ENCODE results near the gene RPL13A. TPM values are rescaled to one million over a fixed set of nuclear protein-coding genes. Genes with fewer than 3 reads are reported as not detected.
"Not testable (repeated sequence)": the region's sequence is repeated elsewhere in the genome, so short reads cannot be mapped to it uniquely, and the experiment has no call there.

The RPL13A gene
- total RNA-seq, 1 donor from 2014 or later: 2,737 TPM

GRCh38 chr19:49459388-49459787, 28.0 kb upstream of the RPL13A start:
- TF ChIP-seq, protein P1, sequence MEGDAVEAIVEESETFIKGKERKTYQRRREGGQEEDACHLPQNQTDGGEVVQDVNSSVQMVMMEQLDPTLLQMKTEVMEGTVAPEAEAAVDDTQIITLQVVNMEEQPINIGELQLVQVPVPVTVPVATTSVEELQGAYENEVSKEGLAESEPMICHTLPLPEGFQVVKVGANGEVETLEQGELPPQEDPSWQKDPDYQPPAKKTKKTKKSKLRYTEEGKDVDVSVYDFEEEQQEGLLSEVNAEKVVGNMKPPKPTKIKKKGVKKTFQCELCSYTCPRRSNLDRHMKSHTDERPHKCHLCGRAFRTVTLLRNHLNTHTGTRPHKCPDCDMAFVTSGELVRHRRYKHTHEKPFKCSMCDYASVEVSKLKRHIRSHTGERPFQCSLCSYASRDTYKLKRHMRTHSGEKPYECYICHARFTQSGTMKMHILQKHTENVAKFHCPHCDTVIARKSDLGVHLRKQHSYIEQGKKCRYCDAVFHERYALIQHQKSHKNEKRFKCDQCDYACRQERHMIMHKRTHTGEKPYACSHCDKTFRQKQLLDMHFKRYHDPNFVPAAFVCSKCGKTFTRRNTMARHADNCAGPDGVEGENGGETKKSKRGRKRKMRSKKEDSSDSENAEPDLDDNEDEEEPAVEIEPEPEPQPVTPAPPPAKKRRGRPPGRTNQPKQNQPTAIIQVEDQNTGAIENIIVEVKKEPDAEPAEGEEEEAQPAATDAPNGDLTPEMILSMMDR (IDR thresholded peaks at IDR 0.05): no peak
- no peak overlapping the region for H3K27ac ChIP-seq
- intact Hi-C loops (cut with DNase I): no loop called here
- no peaks in the 10 kb centered on the region for H3K27me3 ChIP-seq
- no peak overlapping the region for H3K4me3 ChIP-seq
- H3K36me3 ChIP-seq: peaks cover 7 to 9% of the 10 kb centered on the region in 2 donors
- no peak for DNase-seq (ENCODE audit: low spot score in 2 of 2)
- H3K4me1 ChIP-seq: no peaks in the 10 kb centered on the region
- H3K9me3 ChIP-seq: no peaks in the 10 kb centered on the region

DNA sequence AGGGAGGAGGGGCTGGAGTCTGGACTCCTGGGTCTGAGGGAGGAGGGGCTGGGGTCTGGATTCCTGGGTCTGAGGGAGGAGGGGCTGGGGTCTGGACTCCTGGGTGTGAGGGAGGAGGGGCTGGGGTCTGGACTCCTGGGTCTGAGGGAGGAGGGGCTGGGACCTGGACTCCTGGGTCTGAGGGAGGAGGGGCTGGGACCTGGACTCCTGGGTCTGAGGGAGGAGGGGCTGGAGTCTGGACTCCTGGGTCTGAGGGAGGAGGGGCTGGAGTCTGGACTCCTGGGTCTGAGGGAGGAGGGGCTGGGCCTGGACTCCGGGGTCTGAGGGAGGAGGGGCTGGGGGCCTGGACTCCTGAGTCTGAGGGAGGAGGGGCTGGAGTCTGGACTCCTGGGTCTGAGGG, 26.3 kb upstream of the RPL13A start:
- H3K9me3 ChIP-seq; H3K4me3 ChIP-seq; H3K27me3 ChIP-seq; DNase-seq (ENCODE audit: low spot score in 2 of 2); intact Hi-C loops (cut with DNase I); H3K4me1 ChIP-seq; H3K27ac ChIP-seq: not testable (repeated sequence)
- peaks cover 11 to 18% of the 10 kb centered on the region in 2 donors for H3K36me3 ChIP-seq

GRCh38 chr19:49461656-49462055, 25.8 kb upstream of the RPL13A start:
- Histone ChIP-seq H3K9me3 (no peaks in the 10 kb centered on the region), H3K27ac (no peak overlapping the region), H3K4me1 (no peaks in the 10 kb centered on the region), H3K4me3 (no peak overlapping the region), H3K27me3 (no peaks in the 10 kb centered on the region), H3K36me3 (peaks cover 13 to 18% of the 10 kb centered on the region in 2 donors)
- intact Hi-C loops (cut with DNase I): no loop called here
- TF ChIP-seq, protein P1 (IDR thresholded peaks at IDR 0.05): no peak
- DNase-seq (ENCODE audit: low spot score in 2 of 2): no peak

GRCh38 chr19:49462492-49462891, 24.9 kb upstream of the RPL13A start:
- DNase-seq (ENCODE audit: low spot score in 2 of 2): no peak
- H3K27ac ChIP-seq: no peak overlapping the region
- no peaks in the 10 kb centered on the region for H3K27me3 ChIP-seq
- H3K4me3 ChIP-seq: no peak overlapping the region
- TF ChIP-seq, protein P1 (IDR thresholded peaks at IDR 0.05): no peak
- no peaks in the 10 kb centered on the region for H3K4me1 ChIP-seq
- intact Hi-C loops (cut with DNase I): no loop called here
- H3K36me3 ChIP-seq: peaks cover 13 to 18% of the 10 kb centered on the region in 2 donors
- no peaks in the 10 kb centered on the region for H3K9me3 ChIP-seq

DNA sequence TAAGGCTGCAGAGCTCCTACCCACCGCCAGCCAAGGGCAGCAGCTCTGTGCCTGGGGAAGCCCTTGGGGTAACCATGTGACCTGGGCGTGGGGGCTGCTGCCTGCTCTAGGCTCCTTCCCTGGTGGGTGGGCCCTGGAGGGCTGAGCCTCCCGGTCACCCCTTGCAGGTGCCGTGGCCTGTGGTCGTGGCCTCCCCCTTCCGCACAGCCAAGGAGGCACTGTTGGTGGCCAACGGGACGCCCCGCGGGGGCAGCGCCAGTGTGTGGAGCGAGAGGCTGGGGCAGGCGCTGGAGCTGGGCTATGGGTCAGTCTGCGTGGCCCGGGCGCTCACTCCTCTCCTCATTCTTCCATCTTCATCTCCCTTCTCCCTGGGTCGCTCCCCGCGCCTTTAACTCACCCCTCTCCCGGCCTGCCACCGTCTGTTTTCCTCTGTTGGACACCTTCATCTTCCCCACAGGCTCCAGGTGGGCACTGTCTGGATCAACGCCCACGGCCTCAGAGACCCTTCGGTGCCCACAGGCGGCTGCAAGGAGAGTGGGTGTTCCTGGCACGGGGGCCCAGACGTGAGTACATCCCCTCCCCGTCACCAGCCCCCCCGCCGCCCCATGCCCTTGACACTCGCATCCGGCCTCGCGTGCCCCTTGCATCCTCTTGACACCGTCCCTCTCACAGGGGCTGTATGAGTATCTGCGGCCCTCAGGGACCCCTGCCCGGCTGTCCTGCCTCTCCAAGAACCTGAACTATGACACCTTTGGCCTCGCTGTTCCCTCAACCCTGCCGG, 23.3 kb upstream of the RPL13A start:
- peaks cover 13 to 18% of the 10 kb centered on the region in 2 donors for H3K36me3 ChIP-seq
- no peaks in the 10 kb centered on the region for H3K27me3 ChIP-seq
- no peak for DNase-seq (ENCODE audit: low spot score in 2 of 2)
- no peak overlapping the region for H3K4me3 ChIP-seq
- intact Hi-C loops (cut with DNase I): no loop called here
- H3K27ac ChIP-seq: no peak overlapping the region
- no peaks in the 10 kb centered on the region for H3K9me3 ChIP-seq
- H3K4me1 ChIP-seq: no peaks in the 10 kb centered on the region
- TF ChIP-seq, protein P1 (IDR thresholded peaks at IDR 0.05): no peak

- Histone ChIP-seq H3K27ac (no peak overlapping the region), H3K9me3 (no peaks in the 10 kb centered on the region), H3K4me1 (no peaks in the 10 kb centered on the region), H3K36me3 (peaks cover 8 to 16% of the 10 kb centered on the region in 2 donors), H3K4me3 (no peak overlapping the region), H3K27me3 (no peaks in the 10 kb centered on the region)
- DNase-seq (ENCODE audit: low spot score in 2 of 2): no peak
- TF ChIP-seq, protein P1 (IDR thresholded peaks at IDR 0.05): no peak
- intact Hi-C loops (cut with DNase I): no loop called here
These were observed 22.0 kb upstream of the RPL13A start for GRCh38 chr19:49465371-49465770.

All from ascending aorta (tissue), 2 donors.